Measurements from ENCODE around the gene DCP2.

The DCP2 gene

DNA sequence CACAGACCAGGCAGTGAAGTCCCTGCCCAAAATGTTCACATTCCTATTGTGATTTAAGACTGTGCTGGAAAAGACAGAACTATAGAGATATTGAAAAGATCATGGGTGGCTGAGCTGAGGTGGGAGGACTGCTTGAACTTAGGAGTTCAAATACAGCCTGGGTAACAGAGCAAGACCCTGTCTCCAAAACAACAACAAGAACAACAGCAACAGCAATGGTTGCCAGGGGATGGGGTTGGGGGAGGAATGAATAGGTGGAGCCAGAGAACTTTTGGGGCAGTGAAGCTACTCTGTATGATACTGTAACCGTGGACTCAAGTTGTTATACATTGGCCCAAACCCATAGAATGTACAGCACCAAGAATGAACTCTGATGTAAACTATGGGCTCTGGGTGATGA, 88.2 kb downstream of the DCP2 start:
- DNase-seq (ENCODE audit: low read depth): no peak

GRCh38 chr5:113065626-113066025, 89.0 kb downstream of the DCP2 start:
- no peak for TF ChIP-seq CTCF (conservative IDR thresholded peaks at IDR 0.05; ENCODE audit: low read length)
- no peak for DNase-seq (ENCODE audit: low read depth)
- H3K4me3 ChIP-seq (ENCODE audit: low read length): no peak overlapping the region

More for the DNA sequence above, 88.2 kb downstream of the DCP2 start:
- H3K4me3 ChIP-seq (ENCODE audit: low read length): no peak overlapping the region
- no peak for TF ChIP-seq CTCF (conservative IDR thresholded peaks at IDR 0.05; ENCODE audit: low read length)

- no peak overlapping the region for H3K4me3 ChIP-seq (ENCODE audit: low read length)
- TF ChIP-seq CTCF (conservative IDR thresholded peaks at IDR 0.05; ENCODE audit: low read length): no peak
- DNase-seq (ENCODE audit: low read depth): no peak
Measured at GRCh38 chr5:113067635-113068344, 91.2 kb downstream of the DCP2 start.

- no peak for DNase-seq (ENCODE audit: low read depth)
- TF ChIP-seq CTCF (conservative IDR thresholded peaks at IDR 0.05; ENCODE audit: low read length): no peak
- no peak overlapping the region for H3K4me3 ChIP-seq (ENCODE audit: low read length)
Measured at GRCh38 chr5:113068559-113068958, 92.0 kb downstream of the DCP2 start.
